IPS-20b (cell line): ENCODE measurements around the gene TINAG.

Experiments
- H3K27ac ChIP-seq: one replicate; pipeline ENCODE4 v1.5.1; 2013; ENCODE audit warnings: low read length
- H3K27me3 ChIP-seq: 2 replicates; pipeline ENCODE4 v1.6.1; 2013; ENCODE audit warnings: mild to moderate bottlenecking, low read length, inconsistent platforms; ENCODE audit not compliant: insufficient read depth
- H3K36me3 ChIP-seq: 2 replicates; pipeline ENCODE4 v1.6.1; 2013; ENCODE audit warnings: low read depth, mild to moderate bottlenecking, inconsistent platforms, low read length, moderate library complexity; ENCODE audit not compliant: insufficient read depth
- H3K4me1 ChIP-seq: 2 replicates; pipeline ENCODE4 v1.6.1; 2013; ENCODE audit warnings: mild to moderate bottlenecking, control low read depth, inconsistent platforms, low read length, moderate library complexity; ENCODE audit not compliant: insufficient read depth
- H3K4me3 ChIP-seq: 2 replicates; pipeline ENCODE4 v1.5.1; 2013; ENCODE audit warnings: mild to moderate bottlenecking, low read length, inconsistent platforms
- H3K9ac ChIP-seq: 2 replicates; pipeline ENCODE4 v1.6.1; 2013; ENCODE audit warnings: low read depth, mild to moderate bottlenecking, inconsistent platforms, low read length, moderate library complexity
- H3K9me3 ChIP-seq: 2 replicates; pipeline ENCODE4 v1.6.1; 2013; ENCODE audit warnings: mild to moderate bottlenecking, low read depth, low read length, inconsistent platforms; ENCODE audit not compliant: insufficient read depth

Gene TINAG

GRCh38 chr6:54285595-54285994, 22.6 kb upstream of the TINAG start:
- Histone ChIP-seq H3K27me3 (no peaks in the 10 kb centered on the region), H3K4me1 (no peaks in the 10 kb centered on the region), H3K36me3 (no peaks in the 10 kb centered on the region), H3K4me3 (no peak overlapping the region), H3K9me3 (no peaks in the 10 kb centered on the region), H3K9ac (no peak overlapping the region), H3K27ac (no peak overlapping the region)

- H3K27ac ChIP-seq: no peak overlapping the region
- H3K4me1 ChIP-seq: no peaks in the 10 kb centered on the region
These were observed 22.1 kb upstream of the TINAG start for GRCh38 chr6:54286141-54286540.

DNA sequence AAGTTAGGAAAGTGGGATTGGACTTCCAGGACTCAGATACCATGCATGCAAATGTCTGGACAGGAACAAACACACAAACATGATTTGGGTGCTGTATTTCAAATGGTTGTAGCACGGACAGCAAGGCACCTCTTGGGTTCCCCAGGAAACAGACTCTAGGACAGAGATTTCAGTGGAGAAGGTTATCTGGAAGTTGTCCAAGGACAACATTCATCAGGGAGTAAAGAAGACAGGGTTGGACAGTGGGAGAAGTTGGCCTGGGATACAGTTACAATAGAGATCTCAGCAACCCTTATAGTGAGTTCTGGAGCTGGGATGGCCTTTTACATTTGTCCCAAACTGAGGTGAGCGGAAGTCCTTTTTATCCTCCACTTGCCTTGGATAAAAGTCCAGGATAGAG, 19.8 kb upstream of the TINAG start:
- no peaks in the 10 kb centered on the region for H3K36me3 ChIP-seq
- no peaks in the 10 kb centered on the region for H3K27me3 ChIP-seq
- no peak overlapping the region for H3K27ac ChIP-seq
- no peak overlapping the region for H3K4me3 ChIP-seq
- H3K4me1 ChIP-seq: peaks cover 4% of the 10 kb centered on the region; the same call in 1 of the 2 replicates
- no peak overlapping the region for H3K9ac ChIP-seq
- no peaks in the 10 kb centered on the region for H3K9me3 ChIP-seq

More at GRCh38 chr6:54286141-54286540, 22.1 kb upstream of the TINAG start:
- Histone ChIP-seq H3K9ac (no peak overlapping the region), H3K9me3 (no peaks in the 10 kb centered on the region), H3K4me3 (no peak overlapping the region), H3K27me3 (no peaks in the 10 kb centered on the region), H3K36me3 (no peaks in the 10 kb centered on the region)

GRCh38 chr6:54289426-54289825, 18.8 kb upstream of the TINAG start:
- H3K27me3 ChIP-seq: no peaks in the 10 kb centered on the region
- no peak overlapping the region for H3K4me3 ChIP-seq
- H3K9ac ChIP-seq: no peak overlapping the region
- H3K4me1 ChIP-seq: peaks cover 4% of the 10 kb centered on the region; the same call in 1 of the 2 replicates
- no peaks in the 10 kb centered on the region for H3K36me3 ChIP-seq
- no peaks in the 10 kb centered on the region for H3K9me3 ChIP-seq
- no peak overlapping the region for H3K27ac ChIP-seq

GRCh38 chr6:54291146-54291545, 17.1 kb upstream of the TINAG start:
- H3K9me3 ChIP-seq: no peaks in the 10 kb centered on the region
- peaks cover 4% of the 10 kb centered on the region; the same call in 1 of the 2 replicates for H3K4me1 ChIP-seq
- H3K27me3 ChIP-seq: no peaks in the 10 kb centered on the region
- no peak overlapping the region for H3K4me3 ChIP-seq
- H3K27ac ChIP-seq: no peak overlapping the region
- no peaks in the 10 kb centered on the region for H3K36me3 ChIP-seq
- H3K9ac ChIP-seq: no peak overlapping the region

GRCh38 chr6:54291738-54292137, 16.5 kb upstream of the TINAG start:
- H3K9ac ChIP-seq: no peak overlapping the region
- H3K4me1 ChIP-seq: peaks cover 4% of the 10 kb centered on the region; the same call in 1 of the 2 replicates
- no peaks in the 10 kb centered on the region for H3K36me3 ChIP-seq
- H3K27ac ChIP-seq: no peak overlapping the region
- H3K9me3 ChIP-seq: no peaks in the 10 kb centered on the region
- no peak overlapping the region for H3K4me3 ChIP-seq
- no peaks in the 10 kb centered on the region for H3K27me3 ChIP-seq

DNA sequence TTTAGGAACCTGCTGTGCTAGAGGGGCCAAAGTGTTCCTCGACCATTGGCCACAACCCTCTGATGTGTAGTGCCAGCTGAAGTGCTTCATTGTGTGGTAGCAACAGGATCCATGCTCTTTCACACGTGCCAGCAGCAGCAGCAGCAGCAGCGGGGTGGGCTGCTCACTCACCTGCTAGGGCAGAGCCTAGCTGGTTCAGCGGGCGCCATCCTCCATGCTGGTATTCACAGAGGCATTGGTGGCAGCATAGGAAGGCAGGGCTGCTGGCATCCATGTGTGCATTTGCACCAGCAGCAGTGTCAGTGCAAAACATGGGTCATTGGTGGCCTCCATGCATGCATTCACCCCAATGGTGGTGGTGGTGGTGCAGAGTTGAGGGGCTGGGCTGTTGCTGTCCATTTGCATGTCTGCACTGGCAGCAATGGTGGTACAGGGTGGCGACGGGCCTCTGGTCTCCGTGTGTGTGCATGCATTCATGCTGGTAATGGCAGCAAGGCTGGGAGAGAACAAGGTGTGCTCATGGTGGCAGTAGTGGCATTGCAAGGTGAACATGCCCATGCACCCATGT, 13.2 kb upstream of the TINAG start:
- Histone ChIP-seq H3K36me3 (no peaks in the 10 kb centered on the region), H3K4me1 (peaks cover 4% of the 10 kb centered on the region; the same call in 1 of the 2 replicates), H3K4me3 (no peak overlapping the region), H3K27ac (no peak overlapping the region), H3K27me3 (no peaks in the 10 kb centered on the region), H3K9ac (no peak overlapping the region), H3K9me3 (no peaks in the 10 kb centered on the region)

DNA sequence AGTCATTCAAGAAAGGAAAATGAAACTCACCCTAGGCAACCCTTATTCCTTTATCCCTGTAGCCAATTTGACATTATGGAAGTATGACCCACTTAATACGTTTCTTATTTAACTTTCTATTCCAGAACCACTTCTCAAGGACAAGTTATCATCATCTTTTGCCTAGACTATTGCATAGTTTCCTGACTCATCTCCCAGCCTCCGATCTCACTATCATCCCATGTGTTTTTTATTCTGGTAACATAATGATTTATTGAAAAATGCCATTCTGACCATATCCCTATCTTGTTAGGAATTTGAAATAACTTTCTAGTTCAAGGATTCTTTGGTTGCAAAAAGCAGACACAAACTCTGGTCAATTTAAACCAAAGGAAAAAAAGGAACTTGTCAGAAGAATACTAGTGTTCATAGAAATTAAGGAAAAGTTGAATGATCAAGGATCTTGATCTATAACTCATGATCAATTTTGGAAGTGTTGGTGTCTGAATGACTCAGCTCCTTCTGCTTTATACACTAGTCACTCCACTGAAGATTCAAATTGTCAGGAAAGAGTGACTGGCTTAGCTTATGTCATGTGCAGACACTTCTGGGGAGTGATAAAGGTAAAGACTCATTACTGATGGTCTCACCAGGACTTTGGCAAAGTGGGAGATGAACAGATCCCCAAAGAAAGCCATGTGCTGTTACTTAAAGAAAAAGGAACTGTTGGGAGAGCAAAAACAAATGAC, 8.5 kb upstream of the TINAG start:
- no peaks in the 10 kb centered on the region for H3K27me3 ChIP-seq
- H3K27ac ChIP-seq: no peak overlapping the region
- no peaks in the 10 kb centered on the region for H3K9me3 ChIP-seq
- H3K4me3 ChIP-seq: no peak overlapping the region
- H3K4me1 ChIP-seq: no peaks in the 10 kb centered on the region
- no peak overlapping the region for H3K9ac ChIP-seq
- no peaks in the 10 kb centered on the region for H3K36me3 ChIP-seq

- Histone ChIP-seq H3K9me3 (no peaks in the 10 kb centered on the region), H3K27me3 (no peaks in the 10 kb centered on the region), H3K9ac (no peak overlapping the region), H3K4me3 (no peak overlapping the region), H3K4me1 (no peaks in the 10 kb centered on the region), H3K36me3 (no peaks in the 10 kb centered on the region), H3K27ac (no peak overlapping the region)
These were observed 6.5 kb upstream of the TINAG start for GRCh38 chr6:54301770-54302169.

DNA sequence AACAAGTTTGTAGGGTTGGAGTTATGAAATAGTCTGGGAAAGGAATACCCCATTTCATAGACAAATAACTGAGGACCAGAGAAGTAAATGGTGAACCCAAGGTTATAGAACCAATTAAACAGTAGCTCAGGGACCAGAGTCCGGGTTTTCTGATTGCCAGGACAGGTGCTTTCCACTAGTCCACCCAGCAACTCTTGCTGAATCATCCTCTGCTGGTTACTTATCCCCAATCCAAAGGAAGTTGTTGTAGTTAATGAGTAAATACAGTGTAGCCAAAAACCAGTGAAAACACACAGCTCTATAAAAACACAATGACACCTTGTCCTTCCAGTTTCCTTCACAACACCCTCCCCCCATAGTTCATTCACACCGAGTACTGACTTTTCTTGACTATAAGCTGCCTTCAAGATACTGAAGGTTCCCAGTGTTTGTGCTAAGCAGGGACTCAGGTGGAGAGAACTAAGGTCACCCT, 766 bp upstream of the TINAG start:
- Histone ChIP-seq H3K36me3 (no peaks in the 10 kb centered on the region), H3K27me3 (no peaks in the 10 kb centered on the region), H3K9me3 (no peaks in the 10 kb centered on the region), H3K27ac (no peak overlapping the region), H3K9ac (no peak overlapping the region), H3K4me1 (no peaks in the 10 kb centered on the region), H3K4me3 (no peak overlapping the region)

DNA sequence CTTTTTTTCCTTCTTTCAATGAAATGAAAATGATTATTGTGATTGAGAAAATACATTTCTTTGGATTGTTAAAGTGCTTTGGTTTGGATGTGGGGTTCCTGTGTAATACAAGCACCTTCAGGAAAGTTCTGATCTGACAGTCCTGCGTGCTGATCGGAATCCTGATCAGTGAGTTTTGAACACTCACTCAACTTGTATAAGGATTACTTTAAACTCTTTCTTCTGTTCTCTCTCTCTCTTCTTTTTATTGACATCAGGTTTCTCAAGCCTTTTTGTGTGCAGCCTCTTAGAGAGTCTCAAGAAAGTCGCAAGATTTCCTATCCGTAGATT, 710 bp downstream of the TINAG start:
- Histone ChIP-seq H3K36me3 (no peaks in the 10 kb centered on the region), H3K27ac (no peak overlapping the region), H3K9ac (no peak overlapping the region), H3K4me1 (no peaks in the 10 kb centered on the region), H3K9me3 (no peaks in the 10 kb centered on the region), H3K4me3 (no peak overlapping the region), H3K27me3 (no peaks in the 10 kb centered on the region)

DNA sequence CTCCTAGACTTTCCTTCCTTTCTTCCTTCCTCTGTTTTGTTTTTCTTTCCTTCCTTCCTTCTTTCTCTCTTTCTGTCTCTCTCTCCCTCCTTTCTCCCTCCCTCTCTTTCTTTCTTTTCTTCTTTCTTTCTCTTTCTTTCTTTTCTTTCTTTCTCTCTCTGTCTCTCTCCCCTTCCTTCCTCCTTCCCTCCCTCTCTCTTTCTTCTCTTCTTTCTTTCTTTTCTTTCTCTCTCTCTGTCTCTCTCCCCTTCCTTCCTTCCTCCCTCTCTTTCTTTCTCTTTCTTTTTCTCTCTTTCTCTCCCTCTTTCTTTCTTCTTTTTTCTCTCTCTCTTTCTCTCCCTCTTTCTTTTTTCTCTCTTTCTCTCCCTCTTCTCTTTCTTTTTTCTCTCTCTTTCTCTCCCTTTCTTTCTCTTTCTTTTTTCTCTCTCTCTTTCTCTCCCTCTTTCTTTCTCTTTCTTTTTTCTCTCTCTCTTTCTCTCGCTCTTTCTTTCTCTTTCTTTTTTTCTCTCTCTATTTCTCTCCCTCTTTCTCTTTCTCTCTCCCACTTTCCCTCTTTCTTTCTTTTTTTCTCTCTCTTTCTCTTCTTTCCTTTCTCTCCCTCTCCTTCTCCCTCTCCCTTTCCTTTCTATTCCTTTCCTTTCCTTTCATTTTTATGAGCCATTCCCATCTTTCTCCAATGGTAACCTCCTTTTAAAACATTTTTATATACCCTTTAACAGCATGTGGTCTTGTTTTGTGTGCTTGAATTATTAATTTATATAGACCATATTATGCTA, 2.3 kb downstream of the TINAG start:
- Histone ChIP-seq H3K4me3 (no peak overlapping the region), H3K36me3 (no peaks in the 10 kb centered on the region), H3K27ac (no peak overlapping the region), H3K27me3 (no peaks in the 10 kb centered on the region), H3K9me3 (no peaks in the 10 kb centered on the region), H3K4me1 (no peaks in the 10 kb centered on the region), H3K9ac (no peak overlapping the region)
